Subcutaneous adipose tissue (tissue), 4 donors: ENCODE data around the gene POLRMT. TPM values are rescaled to one million over a fixed set of nuclear protein-coding genes. Genes with fewer than 3 reads are reported as not detected.

ENCODE experiments used
- CTCF ChIP-seq: fragments of 450-650 bp; IDR thresholded peaks from one replicate; pipeline ENCODE4 v1.5.1; 2016; ENCODE audit warnings: low read depth, mild to moderate bottlenecking, control low read depth, antibody characterized with exemption, moderate library complexity
- total RNA-seq, 4 donors: library from RNA; depleted of rRNA; stranded (reverse); fragments of >200 nt; gene quantifications; one replicate each; pipeline ENCODE4 v1.1.0, GENCODE V29; 2016

Gene POLRMT
- total RNA-seq, 4 donors from 2014 or later = 11.9 to 41.4 (median 14.7) TPM

GRCh38 chr19:588093-588740 is 45.1 kb downstream of the POLRMT start:
- no peak for TF ChIP-seq CTCF

- TF ChIP-seq CTCF = no peak
Observed at GRCh38 chr19:585551-586110, 47.7 kb downstream of the POLRMT start.

- no peak for TF ChIP-seq CTCF
Observed at GRCh38 chr19:584240-585001, 48.9 kb downstream of the POLRMT start.

GRCh38 chr19:583968-584239 is 49.4 kb downstream of the POLRMT start:
- no peak for TF ChIP-seq CTCF

- no peak for TF ChIP-seq CTCF
Observed at GRCh38 chr19:583198-583967, 50.0 kb downstream of the POLRMT start.

GRCh38 chr19:582497-583197 is 50.7 kb downstream of the POLRMT start:
- no peak for TF ChIP-seq CTCF
